ENCODE data around the gene RPS23.

DNA sequence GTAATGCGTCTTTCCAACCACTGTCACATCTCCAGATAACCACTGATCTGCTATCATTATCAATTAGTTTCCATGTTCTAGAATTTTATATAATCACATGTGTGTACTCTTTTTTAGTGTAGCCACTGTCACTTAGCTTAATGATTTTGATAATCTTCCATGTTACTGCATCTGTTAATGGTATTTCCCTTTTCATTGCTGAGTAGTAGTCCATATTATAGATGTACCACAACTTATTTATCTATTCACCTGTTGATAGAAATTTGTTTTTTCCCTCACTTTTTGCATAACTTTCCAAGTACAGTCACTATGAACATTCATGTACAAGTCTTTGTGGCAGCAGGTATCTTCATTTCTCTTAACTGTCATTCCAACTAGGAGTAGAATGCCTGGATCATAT lies 30.3 kb upstream of the RPS23 start:
- TF ChIP-seq, protein P1, sequence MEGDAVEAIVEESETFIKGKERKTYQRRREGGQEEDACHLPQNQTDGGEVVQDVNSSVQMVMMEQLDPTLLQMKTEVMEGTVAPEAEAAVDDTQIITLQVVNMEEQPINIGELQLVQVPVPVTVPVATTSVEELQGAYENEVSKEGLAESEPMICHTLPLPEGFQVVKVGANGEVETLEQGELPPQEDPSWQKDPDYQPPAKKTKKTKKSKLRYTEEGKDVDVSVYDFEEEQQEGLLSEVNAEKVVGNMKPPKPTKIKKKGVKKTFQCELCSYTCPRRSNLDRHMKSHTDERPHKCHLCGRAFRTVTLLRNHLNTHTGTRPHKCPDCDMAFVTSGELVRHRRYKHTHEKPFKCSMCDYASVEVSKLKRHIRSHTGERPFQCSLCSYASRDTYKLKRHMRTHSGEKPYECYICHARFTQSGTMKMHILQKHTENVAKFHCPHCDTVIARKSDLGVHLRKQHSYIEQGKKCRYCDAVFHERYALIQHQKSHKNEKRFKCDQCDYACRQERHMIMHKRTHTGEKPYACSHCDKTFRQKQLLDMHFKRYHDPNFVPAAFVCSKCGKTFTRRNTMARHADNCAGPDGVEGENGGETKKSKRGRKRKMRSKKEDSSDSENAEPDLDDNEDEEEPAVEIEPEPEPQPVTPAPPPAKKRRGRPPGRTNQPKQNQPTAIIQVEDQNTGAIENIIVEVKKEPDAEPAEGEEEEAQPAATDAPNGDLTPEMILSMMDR (IDR thresholded peaks at IDR 0.05): no peak
- TF ChIP-seq POLR2AphosphoS5 (IDR thresholded peaks at IDR 0.05; ENCODE audit: insufficient read depth in 1 of 2, low read depth in 1 of 2): no peak
